ENCODE measurements around the gene HEY2.

DNA sequence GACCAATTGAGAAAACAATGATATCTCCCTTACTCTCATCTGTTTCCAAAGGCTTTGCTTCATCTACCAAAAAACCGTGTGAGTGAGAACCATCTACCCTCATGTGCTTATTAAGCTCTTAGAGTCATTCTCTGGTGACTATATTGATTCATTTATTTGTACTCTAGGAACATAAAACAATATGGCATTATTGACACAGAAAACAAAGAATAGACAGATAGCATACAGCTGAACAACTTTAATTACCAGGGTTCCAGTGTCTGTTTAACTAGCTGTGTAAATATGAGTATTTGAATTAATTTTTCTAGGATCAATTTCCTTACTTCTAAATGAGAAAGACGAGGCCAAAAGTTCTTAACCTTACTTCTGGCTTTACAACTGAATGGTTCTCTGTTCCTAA is 31.3 kb upstream of the HEY2 start:
- TF ChIP-seq POLR2AphosphoS5 (IDR thresholded peaks at IDR 0.05) (no peak), POLR2A (IDR thresholded peaks at IDR 0.05) (no peak)
